ENCODE data around the gene MNX1.

DNA sequence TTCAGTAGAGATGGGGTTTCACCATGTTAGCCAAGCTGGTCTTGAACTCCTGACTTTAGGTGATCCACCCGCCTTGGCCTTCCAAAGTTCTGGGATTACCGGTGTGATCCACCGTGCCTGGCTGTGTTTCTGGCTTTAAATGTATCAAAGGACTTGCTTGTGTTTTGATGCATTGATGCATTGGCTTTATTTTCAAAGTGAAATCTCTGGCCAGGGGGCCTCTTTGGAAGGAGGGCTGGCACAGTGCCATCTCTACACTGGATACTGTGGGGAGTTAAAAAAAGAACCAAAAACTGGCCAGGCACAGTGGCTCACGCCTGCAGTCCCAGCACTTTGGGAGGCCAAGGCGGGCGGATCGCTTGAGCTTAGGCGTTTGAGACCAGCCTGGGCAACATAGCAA lies 16.0 kb downstream of the MNX1 start:
- TF ChIP-seq, protein P1, sequence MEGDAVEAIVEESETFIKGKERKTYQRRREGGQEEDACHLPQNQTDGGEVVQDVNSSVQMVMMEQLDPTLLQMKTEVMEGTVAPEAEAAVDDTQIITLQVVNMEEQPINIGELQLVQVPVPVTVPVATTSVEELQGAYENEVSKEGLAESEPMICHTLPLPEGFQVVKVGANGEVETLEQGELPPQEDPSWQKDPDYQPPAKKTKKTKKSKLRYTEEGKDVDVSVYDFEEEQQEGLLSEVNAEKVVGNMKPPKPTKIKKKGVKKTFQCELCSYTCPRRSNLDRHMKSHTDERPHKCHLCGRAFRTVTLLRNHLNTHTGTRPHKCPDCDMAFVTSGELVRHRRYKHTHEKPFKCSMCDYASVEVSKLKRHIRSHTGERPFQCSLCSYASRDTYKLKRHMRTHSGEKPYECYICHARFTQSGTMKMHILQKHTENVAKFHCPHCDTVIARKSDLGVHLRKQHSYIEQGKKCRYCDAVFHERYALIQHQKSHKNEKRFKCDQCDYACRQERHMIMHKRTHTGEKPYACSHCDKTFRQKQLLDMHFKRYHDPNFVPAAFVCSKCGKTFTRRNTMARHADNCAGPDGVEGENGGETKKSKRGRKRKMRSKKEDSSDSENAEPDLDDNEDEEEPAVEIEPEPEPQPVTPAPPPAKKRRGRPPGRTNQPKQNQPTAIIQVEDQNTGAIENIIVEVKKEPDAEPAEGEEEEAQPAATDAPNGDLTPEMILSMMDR (IDR thresholded peaks at IDR 0.05), result no peak
- no peak for TF ChIP-seq POLR2A (IDR thresholded peaks at IDR 0.05)
- TF ChIP-seq EP300 (IDR thresholded peaks at IDR 0.05), result no peak
